A673 (cell line): ENCODE results near the gene MYOCD. TPM values are rescaled to one million over a fixed set of nuclear protein-coding genes. Genes with fewer than 3 reads are reported as not detected.

Experiments
- BruUV-seq: library from RNA; stranded (reverse); fragments of 400-500 nt; replicated peaks from 2 replicates; lab custom pipeline; 2021; lab: Mats Ljungman, UMichigan
- CTCF ChIA-PET: fragments of 300-600 bp; sonication (Branson Sonifier 250); formaldehyde crosslinking; loops from one replicate; lab custom pipeline; 2022; ENCODE audit warnings: antibody characterized with exemption; lab: Charles Lee
- POLR2A ChIA-PET: fragments of 300-600 bp; sonication (Branson Sonifier 250); formaldehyde crosslinking; loops from one replicate; lab custom pipeline; 2022; ENCODE audit warnings: antibody characterized with exemption; ENCODE audit not compliant: low non-redundant PET; lab: Charles Lee
- DNase-seq: peaks from one replicate; pipeline ENCODE4 v3.0.0-alpha.2; 2015; ENCODE audit warnings: low spot score
- H3K27ac ChIP-seq: fragments of 200-600 bp; sonication (generic); 2 replicates; pipeline ENCODE4 v1.5.1; 2016; ENCODE audit warnings: mixed run types, low read depth, mild to moderate bottlenecking, mixed read lengths, antibody characterized with exemption, low read length; ENCODE audit not compliant: poor library complexity, severe bottlenecking
- H3K27me3 ChIP-seq: fragments of 200-600 bp; sonication (generic); replicated peaks from 2 replicates; pipeline ENCODE4 v1.6.1; 2017; ENCODE audit warnings: mixed run types, low read depth, mild to moderate bottlenecking, mixed read lengths, antibody characterized with exemption, low read length; ENCODE audit not compliant: insufficient read depth, poor library complexity
- H3K36me3 ChIP-seq: fragments of 200-600 bp; sonication (generic); 2 replicates; pipeline ENCODE4 v1.6.1; 2016; ENCODE audit warnings: mixed run types, mild to moderate bottlenecking, mixed read lengths, antibody characterized with exemption, low read length; ENCODE audit not compliant: insufficient read depth, poor library complexity, severe bottlenecking
- H3K4me1 ChIP-seq: fragments of 200-600 bp; sonication (generic); 2 replicates; pipeline ENCODE4 v1.6.1; 2017; ENCODE audit warnings: mixed run types, mild to moderate bottlenecking, mixed read lengths, antibody characterized with exemption, low read length; ENCODE audit not compliant: insufficient read depth, poor library complexity, severe bottlenecking
- H3K4me3 ChIP-seq: fragments of 200-600 bp; sonication (generic); 2 replicates; pipeline ENCODE4 v1.5.1; 2016; ENCODE audit warnings: low read depth, mixed run types, mild to moderate bottlenecking, mixed read lengths, low read length; ENCODE audit not compliant: poor library complexity, severe bottlenecking
- H3K9me3 ChIP-seq: fragments of 200-600 bp; sonication (generic); 2 replicates; pipeline ENCODE4 v1.6.1; 2016; ENCODE audit warnings: mixed run types, low read depth, mild to moderate bottlenecking, mixed read lengths, antibody characterized with exemption, low read length; ENCODE audit not compliant: poor library complexity, severe bottlenecking
- EZH2 ChIP-seq: fragments of 200-600 bp; sonication (generic); IDR thresholded peaks from 2 replicates; pipeline ENCODE4 v1.6.1; 2017; ENCODE audit warnings: borderline replicate concordance, low read depth, mild to moderate bottlenecking, mixed read lengths, antibody characterized with exemption, low read length; ENCODE audit not compliant: poor library complexity, severe bottlenecking
- intact Hi-C: fragments of 100-400 bp; cut with micrococcal nuclease; formaldehyde crosslinking; loops from one replicate; pipeline ENCODE4 v1.10.0; 2022; ENCODE audit not compliant: unreplicated experiment
- total RNA-seq: library from RNA; stranded (reverse); gene quantifications from 2 replicates; pipeline ENCODE4 v1.2.3, GENCODE V29; 2021
- TF ChIP-seq, protein P1 (sequence below): fragments of 300-800, 200-600 bp; sonication (generic); conservative IDR thresholded peaks from 2 replicates; pipeline ENCODE4 v1.5.1; 2017; ENCODE audit warnings: low read depth, mild to moderate bottlenecking, antibody characterized with exemption, low read length, moderate library complexity, mixed read lengths

The MYOCD gene
- total RNA-seq, 1 experiment from 2014 or later, result not detected

GRCh38 chr17:12768255-12768654, 102.6 kb downstream of the MYOCD start:
- no peak for DNase-seq
- BruUV-seq, result no TSS peak
- Histone ChIP-seq H3K27ac (no peak overlapping the region), H3K27me3 (peaks cover 19% of the 10 kb centered on the region), H3K36me3 (no peaks in the 10 kb centered on the region), H3K4me3 (no peak overlapping the region), H3K4me1 (no peaks in the 10 kb centered on the region), H3K9me3 (no peaks in the 10 kb centered on the region)
- CTCF ChIA-PET, result no interaction called here
- POLR2A ChIA-PET, result no interaction called here
- TF ChIP-seq, protein P1, sequence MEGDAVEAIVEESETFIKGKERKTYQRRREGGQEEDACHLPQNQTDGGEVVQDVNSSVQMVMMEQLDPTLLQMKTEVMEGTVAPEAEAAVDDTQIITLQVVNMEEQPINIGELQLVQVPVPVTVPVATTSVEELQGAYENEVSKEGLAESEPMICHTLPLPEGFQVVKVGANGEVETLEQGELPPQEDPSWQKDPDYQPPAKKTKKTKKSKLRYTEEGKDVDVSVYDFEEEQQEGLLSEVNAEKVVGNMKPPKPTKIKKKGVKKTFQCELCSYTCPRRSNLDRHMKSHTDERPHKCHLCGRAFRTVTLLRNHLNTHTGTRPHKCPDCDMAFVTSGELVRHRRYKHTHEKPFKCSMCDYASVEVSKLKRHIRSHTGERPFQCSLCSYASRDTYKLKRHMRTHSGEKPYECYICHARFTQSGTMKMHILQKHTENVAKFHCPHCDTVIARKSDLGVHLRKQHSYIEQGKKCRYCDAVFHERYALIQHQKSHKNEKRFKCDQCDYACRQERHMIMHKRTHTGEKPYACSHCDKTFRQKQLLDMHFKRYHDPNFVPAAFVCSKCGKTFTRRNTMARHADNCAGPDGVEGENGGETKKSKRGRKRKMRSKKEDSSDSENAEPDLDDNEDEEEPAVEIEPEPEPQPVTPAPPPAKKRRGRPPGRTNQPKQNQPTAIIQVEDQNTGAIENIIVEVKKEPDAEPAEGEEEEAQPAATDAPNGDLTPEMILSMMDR, result no peak
- TF ChIP-seq EZH2, result no peak
- intact Hi-C loops, result no loop called here

- POLR2A ChIA-PET, result no interaction called here
- Histone ChIP-seq H3K36me3 (no peaks in the 10 kb centered on the region), H3K4me3 (no peak overlapping the region), H3K27me3 (peaks cover 15% of the 10 kb centered on the region), H3K27ac (no peak overlapping the region), H3K9me3 (no peaks in the 10 kb centered on the region), H3K4me1 (no peaks in the 10 kb centered on the region)
- CTCF ChIA-PET, result no interaction called here
- no peak for DNase-seq
- intact Hi-C loops, result no loop called here
- BruUV-seq, result no TSS peak
- TF ChIP-seq, protein P1, result no peak
- no peak for TF ChIP-seq EZH2
Observed at GRCh38 chr17:12769981-12770380, 104.3 kb downstream of the MYOCD start.

DNA sequence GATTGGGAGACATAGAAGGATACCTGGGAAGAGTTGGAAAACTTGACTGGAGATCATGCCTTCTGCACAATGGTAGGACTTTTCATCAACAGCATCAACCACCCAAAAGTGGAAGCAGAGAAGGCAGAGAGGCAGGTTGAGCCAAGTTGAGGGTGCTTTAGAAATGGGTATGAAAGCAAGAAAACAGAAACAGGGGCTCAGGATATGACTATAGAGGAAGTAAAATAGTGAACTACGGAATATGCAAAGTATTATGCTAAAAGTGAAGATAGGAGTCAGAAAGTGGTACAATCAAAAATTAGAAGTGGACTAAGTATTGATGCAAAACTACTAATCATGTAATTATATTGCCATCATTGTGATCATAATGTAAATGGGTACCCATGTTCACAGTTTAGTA, 107.5 kb downstream of the MYOCD start:
- H3K27ac ChIP-seq, result no peak overlapping the region
- H3K27me3 ChIP-seq, result no peaks in the 10 kb centered on the region
- intact Hi-C loops, result no loop called here
- no peaks in the 10 kb centered on the region for H3K4me1 ChIP-seq
- BruUV-seq, result no TSS peak
- H3K36me3 ChIP-seq, result no peaks in the 10 kb centered on the region
- ChIA-PET POLR2A (no interaction called here), CTCF (no interaction called here)
- H3K9me3 ChIP-seq, result no peaks in the 10 kb centered on the region
- TF ChIP-seq, protein P1, result no peak
- TF ChIP-seq EZH2, result no peak
- no peak overlapping the region for H3K4me3 ChIP-seq
- DNase-seq, result no peak
